ENCODE results near the gene RANBP10.
A peak's percentile ranks its signal among the peaks of the same experiment; 100 is the strongest.

Gene RANBP10

GRCh38 chr16:67825906-67826305 is 19.5 kb upstream of the RANBP10 start:
- DNase-seq (ENCODE audit: low spot score) = no peak

DNA sequence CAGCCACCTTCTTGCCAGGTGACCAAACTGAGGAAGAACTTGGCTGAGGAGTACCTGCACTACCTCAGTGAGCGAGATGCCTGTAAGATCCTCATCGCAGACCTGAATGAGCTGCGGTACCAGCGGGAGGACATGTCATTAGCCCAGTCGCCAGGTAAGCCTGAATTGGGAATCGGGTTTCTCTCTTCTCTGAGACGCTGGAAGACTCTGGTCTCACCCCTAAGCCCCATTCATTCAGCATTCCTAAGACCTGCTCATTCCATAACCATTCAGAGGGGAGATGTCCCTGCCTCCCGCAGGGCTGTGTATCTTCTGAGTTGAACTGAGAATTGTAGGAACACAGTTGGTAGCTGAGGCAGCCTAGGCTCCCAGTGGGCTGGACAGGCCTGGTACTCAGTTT is 18.8 kb upstream of the RANBP10 start:
- DNase-seq (ENCODE audit: low spot score) = no peak

GRCh38 chr16:67822511-67822910 is 16.2 kb upstream of the RANBP10 start:
- DNase-seq (ENCODE audit: low spot score) = peak; percentile 37

- no peak for DNase-seq (ENCODE audit: low spot score)
Observed at GRCh38 chr16:67820608-67821259, 14.4 kb upstream of the RANBP10 start.

DNA sequence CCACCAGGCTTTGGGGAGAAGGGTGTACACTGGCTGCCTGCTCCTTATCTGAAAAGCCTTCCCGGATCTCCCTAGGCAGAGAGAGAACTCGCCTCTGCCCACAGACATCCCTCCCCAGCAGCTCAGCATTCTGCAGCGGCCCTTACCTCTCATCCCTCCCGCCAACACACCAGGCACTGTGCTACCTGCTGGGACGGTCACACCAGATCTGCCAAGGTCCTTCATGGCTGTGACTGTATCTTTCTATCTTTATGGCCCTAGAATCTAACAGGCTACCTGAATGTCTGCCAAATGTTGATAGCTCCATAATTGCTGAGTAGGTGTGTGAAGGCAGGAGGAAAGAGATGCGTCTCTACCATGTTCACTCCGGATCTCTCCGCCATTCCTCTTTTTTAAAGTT is 8.2 kb upstream of the RANBP10 start:
- no peak for DNase-seq (ENCODE audit: low spot score)

DNA sequence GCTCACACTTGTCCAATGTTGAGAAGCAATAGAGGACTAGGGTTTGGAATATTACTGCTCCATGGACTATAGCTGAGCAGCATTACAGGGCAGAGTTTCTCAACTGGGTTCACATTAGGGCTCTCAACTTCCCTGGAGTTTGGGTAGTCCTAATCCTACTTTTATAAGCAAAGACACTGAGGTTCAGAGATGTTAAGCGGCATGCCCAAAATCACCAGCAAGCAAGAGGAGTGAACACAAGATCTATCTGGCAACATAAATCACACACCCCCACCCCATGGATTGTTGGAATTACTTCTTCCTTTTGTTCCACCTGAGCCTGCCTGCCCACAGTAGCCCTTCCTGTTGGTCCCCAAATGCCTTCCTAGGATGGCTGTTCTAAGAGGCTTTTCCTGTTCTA is 5.5 kb upstream of the RANBP10 start:
- no peak for DNase-seq (ENCODE audit: low spot score)

- DNase-seq (ENCODE audit: low spot score) = no peak
Observed at GRCh38 chr16:67807148-67807682, 855 bp upstream of the RANBP10 start.

DNA sequence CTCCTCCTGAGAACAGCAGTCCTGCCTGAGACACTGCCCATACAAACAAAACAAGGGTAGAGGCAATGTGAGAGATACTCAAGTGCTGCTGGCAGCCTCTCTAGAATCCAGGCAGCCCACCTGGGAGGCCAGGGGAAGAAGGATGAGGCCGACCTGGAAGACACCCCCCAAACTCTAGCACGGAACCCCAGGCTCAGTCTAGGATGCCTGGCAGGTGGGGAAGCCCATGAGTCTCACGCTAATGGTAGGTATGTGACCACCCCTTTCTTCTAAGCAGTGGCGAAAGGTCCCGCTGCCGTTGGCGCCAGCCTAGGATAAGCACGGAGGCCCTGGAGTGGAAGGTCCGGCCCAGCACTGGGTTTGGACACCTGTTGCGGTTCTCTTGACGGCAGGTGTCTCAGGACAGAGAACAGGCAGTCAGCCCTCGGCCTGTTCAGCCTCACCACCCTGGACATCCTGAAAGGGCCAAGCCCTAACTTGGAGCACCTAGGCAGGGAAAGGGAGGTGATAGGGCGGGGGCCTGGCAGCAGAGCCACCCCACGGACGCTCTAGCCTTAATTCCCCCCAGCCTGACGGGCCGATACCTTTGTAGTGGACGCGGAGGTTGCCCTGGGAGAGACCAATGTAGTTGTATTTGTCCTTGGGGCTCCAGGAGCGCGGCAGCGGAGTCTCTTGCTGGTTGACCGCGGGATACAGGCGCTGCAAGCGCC is 487 bp downstream of the RANBP10 start:
- peak; percentile 25 for DNase-seq (ENCODE audit: low spot score)

DNA sequence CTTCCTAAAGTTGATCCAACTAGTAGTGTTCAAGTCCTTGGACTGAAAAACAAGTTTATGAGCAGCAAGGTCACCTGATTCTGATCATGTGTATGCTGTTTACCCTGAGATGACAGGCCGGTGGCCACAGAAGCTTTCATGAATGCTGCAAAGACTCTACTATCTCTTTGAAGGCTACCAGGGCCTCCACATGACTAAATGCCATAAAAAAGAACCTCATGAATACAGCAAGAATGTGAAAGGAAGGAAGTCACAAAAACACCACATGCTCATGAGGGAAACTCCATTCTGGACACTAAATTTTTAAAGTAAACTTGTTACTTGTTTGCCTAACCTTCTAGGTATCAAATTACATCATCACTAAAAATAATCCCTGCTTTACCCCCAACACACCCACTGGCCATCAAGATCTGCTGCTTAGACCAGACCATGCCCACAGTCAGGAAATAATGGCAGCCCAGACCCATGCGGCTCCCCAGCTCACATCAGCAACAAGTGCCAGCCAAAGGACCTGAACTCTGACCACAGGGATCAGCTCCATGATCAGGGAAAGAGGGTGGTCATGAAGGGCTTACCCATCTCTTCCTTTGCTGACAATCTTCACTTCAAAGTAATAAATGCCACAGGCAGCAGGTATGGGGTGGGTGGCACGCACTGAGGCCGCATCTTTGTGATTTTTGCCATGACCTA is 1.4 kb downstream of the RANBP10 start:
- DNase-seq (ENCODE audit: low spot score) = no peak

- no peak for DNase-seq (ENCODE audit: low spot score)
Observed at GRCh38 chr16:67803894-67804293, 2.5 kb downstream of the RANBP10 start.

DNA sequence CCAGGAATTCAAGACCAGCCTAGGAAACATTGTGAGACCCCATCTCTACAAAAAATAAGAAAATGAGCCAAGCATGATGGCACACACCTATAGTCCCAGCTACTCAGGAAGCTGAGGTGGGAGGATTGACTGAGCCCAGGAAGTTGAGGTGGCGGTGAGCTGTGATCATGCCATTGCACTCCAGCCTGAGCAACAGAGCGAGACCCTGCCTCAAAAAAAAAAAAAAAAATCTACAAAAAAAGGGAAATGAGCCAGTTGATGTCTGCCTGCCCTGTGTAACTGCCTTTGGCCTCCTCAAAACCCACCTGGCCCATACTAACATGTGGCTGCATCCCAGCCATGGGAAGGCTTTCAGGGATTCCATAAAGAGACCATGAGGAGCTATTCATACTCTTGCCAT is 4.5 kb downstream of the RANBP10 start:
- no peak for DNase-seq (ENCODE audit: low spot score)

DNA sequence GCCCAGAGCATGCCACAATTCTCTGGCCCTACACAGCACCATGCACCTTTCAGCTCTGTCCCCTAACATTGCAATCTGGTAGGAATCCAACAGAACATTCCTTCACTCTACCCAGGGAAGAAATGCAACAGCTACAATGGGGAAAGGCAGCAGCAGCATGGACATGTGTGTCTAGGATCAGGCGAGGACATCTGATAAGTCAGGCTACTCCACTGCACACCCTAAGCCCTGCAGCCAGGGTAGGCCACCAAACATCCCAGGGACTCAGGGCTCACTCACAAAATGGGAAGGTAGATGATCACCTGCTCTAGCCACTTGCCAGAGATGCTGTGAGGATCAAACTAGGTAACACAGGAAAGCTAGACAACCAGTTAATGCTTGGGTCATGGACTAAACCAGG is 5.1 kb downstream of the RANBP10 start:
- DNase-seq (ENCODE audit: low spot score) = no peak

DNA sequence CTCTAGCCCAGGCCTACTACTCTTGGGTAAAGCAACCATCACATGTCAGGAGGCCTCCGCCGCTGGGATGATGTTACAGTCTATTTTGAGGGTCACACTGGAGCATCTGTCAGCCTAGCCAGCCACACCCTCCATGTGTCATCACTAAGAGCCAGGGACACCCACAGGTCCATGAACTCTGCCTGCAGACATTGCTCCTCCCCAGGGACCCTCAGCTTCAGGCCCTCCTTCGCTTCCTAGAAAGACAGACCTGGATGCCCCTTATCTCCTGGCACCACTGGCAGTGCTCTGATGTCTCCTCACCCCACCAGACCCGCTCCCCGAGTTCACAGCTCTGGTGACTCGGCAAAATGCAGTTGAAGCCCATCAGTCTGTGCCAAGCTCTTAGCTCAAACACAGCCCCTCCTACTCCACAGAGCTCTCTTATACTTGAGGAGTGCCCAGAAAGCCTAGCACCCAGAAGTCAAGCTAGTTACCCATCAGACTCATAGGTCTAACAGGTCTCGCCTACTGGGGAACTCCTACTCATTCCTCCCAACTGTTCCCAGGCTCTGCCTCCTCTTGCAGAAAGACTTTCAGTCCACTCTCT is 5.9 kb downstream of the RANBP10 start:
- peak; percentile 54 for DNase-seq (ENCODE audit: low spot score)

DNA sequence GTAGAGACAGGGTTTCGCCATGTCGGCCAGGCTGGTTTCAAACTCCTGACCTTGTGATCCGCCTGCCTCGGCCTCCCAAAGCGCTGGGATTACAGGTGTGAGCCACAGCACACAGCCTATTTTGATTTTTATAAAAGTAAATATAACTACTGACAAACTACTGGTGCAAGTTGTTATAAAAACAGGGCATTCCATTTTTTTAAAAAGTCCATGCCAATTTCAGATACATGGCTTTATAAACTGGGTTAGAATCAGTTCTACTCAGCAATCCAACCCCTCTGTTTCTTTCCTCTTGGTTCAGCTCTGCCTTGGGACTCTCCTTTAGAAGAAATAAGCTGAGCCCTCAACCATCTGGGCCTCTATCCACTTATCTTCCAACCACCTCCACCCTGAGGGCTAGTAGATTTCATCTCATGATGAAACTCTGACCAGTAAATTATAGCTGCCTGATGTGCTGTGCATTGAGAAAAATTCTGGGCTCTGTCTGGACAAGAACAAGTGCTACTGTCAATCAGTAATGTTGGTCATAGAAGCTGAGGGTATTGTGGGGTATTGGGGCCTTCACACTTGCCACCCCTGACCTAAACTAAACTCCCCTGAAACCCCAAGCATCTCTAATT is 10.2 kb downstream of the RANBP10 start:
- DNase-seq (ENCODE audit: low spot score) = no peak

- DNase-seq (ENCODE audit: low spot score) = no peak
Observed at GRCh38 chr16:67790071-67790470, 16.3 kb downstream of the RANBP10 start.

- no peak for DNase-seq (ENCODE audit: low spot score)
Observed at GRCh38 chr16:67786491-67786890, 19.9 kb downstream of the RANBP10 start.

- no peak for DNase-seq (ENCODE audit: low spot score)
Observed at GRCh38 chr16:67783353-67783725, 23.0 kb downstream of the RANBP10 start.

- DNase-seq (ENCODE audit: low spot score) = no peak
Observed at GRCh38 chr16:67782567-67783352, 23.6 kb downstream of the RANBP10 start.

- DNase-seq (ENCODE audit: low spot score) = no peak
Observed at GRCh38 chr16:67781565-67781921, 24.8 kb downstream of the RANBP10 start.

DNA sequence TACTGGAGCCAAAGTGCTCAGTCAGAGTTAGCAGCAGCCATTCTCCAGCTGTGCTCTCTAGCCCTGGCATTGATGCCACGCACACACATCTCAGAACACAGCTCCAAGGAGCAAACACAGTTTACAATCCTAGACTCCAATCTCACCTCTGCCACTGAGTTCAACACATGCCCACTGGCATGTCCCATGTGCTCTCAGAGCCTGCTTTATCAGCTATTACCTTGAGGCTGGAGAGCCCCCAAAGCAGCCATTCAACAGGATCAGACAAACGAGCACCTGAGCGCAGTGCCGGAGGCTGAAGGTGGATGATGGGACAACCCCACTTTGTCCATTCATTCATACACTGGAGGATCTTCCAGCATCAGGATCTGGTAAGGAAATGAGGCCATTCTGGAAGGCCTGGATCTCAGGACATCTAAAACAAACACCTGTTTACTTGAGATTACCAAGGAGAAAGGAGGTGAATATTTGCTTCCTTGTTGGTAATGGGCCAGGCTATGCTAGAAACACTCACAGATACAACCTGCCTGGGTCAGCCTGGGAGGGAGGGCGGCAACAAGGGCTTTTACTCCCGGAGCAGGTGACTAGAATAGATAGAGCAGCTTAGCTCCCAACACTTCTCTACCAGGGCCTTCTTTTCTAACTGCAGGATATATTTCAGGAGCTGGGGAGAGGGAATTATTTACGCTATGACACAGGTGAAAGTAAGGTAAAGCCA is 25.4 kb downstream of the RANBP10 start:
- DNase-seq (ENCODE audit: low spot score) = no peak

Data from AG20443 (cell line).